Gastroesophageal sphincter (tissue), 4 donors: ENCODE results near the gene L1CAM. TPM values are rescaled to one million over a fixed set of nuclear protein-coding genes. Genes with fewer than 3 reads are reported as not detected.

Source experiments
- ATAC-seq: fragments of 150-250 bp; one replicate; pipeline ENCODE4 v1.9.1; 2016; ENCODE audit warnings: mild to moderate bottlenecking, moderate library complexity
- H3K27ac ChIP-seq, 4 donors: fragments of 200-600 bp; sonication (generic) in 3 of 4; 1 replicate in 3 of 4; 2 replicates in 1 of 4; pipeline ENCODE4 v1.5.1; 2016 to 2019
- H3K27me3 ChIP-seq: fragments of 200-600 bp; sonication (generic); one replicate; pipeline ENCODE4 v1.5.1; 2019
- H3K36me3 ChIP-seq, 2 donors: fragments of 200-600 bp; sonication (generic); one replicate each; pipeline ENCODE4 v1.5.1; 2019; ENCODE audit warnings: control low read depth in 1 of 2
- H3K4me1 ChIP-seq, 3 donors: fragments of 200-600 bp; sonication (generic); 1 replicate in 2 of 3; 2 replicates in 1 of 3; pipeline ENCODE4 v1.5.1; 2016 to 2019; ENCODE audit warnings: control low read depth in 2 of 3
- H3K4me3 ChIP-seq, 2 donors: fragments of 200-600 bp; sonication (generic); one replicate each; pipeline ENCODE4 v1.5.1; 2019; ENCODE audit warnings: mild to moderate bottlenecking in 1 of 2, moderate library complexity in 1 of 2
- H3K9me3 ChIP-seq, 3 donors: fragments of 200-600 bp; sonication (generic); one replicate each; pipeline ENCODE4 v1.5.1; 2017 to 2019; ENCODE audit warnings: control low read depth in 2 of 3
- EP300 ChIP-seq: sonication (generic); formaldehyde crosslinking; IDR thresholded peaks from one replicate; pipeline ENCODE4 v1.6.1; 2017; ENCODE audit warnings: antibody characterized with exemption, mild to moderate bottlenecking
- POLR2A ChIP-seq, 2 donors: fragments of 450-650 bp; IDR thresholded peaks; one replicate each; pipeline ENCODE4 v1.6.1; 2017; ENCODE audit warnings: antibody characterized with exemption in 2 of 2, mild to moderate bottlenecking in 2 of 2, moderate library complexity in 1 of 2
- POLR2AphosphoS5 ChIP-seq: sonication (generic); formaldehyde crosslinking; IDR thresholded peaks from one replicate; pipeline ENCODE4 v1.6.1; 2017; ENCODE audit warnings: antibody characterized with exemption
- WGBS, 2 donors: methylation state at CpG; one replicate each; pipeline ENCODE4 v1.1.5; 2018; ENCODE audit warnings: low coverage in 1 of 2; 5-methylcytosine and 5-hydroxymethylcytosine counted together
- total RNA-seq, 4 donors: library from RNA; depleted of rRNA; stranded (reverse); fragments of >200 nt; gene quantifications; one replicate each; pipeline ENCODE4 v1.1.0, GENCODE V29; 2016
- TF ChIP-seq, protein P1 (sequence below), 4 experiments: fragments of 200-600 bp in 2 of 4; fragments of 450-650 bp in 2 of 4; sonication (generic) in 1 of 4; IDR thresholded peaks; one replicate each; pipeline ENCODE4 v1.5.1; 2017 to 2019; ENCODE audit warnings: antibody characterized with exemption in 4 of 4, mild to moderate bottlenecking in 2 of 4, moderate library complexity in 2 of 4

Gene L1CAM
- total RNA-seq, 4 donors from 2014 or later = 16.2 to 53.3 (median 26.7) TPM

- no peaks in the 10 kb centered on the region for H3K9me3 ChIP-seq
- H3K4me1 ChIP-seq = peaks cover 0 to 30% (median 4%) of the 10 kb centered on the region in 3 donors
- ATAC-seq = no peak
- no peaks in the 10 kb centered on the region for H3K27me3 ChIP-seq
- 0 to 65% methylated on average over 4 to 7 of the region's 7 CpGs for WGBS, 2 donors
- peaks cover 0 to 34% of the 10 kb centered on the region in 2 donors for H3K36me3 ChIP-seq
- peak overlapping the region in 3 of 4 donors; percentile 74 to 79 (median 76) for H3K27ac ChIP-seq
- peak overlapping the region; percentile 65 to 78 for H3K4me3 ChIP-seq
- TF ChIP-seq EP300 (no peak), POLR2A (IDR thresholded peaks at IDR 0.05) (no peak), POLR2AphosphoS5 (no peak)
- TF ChIP-seq, protein P1, sequence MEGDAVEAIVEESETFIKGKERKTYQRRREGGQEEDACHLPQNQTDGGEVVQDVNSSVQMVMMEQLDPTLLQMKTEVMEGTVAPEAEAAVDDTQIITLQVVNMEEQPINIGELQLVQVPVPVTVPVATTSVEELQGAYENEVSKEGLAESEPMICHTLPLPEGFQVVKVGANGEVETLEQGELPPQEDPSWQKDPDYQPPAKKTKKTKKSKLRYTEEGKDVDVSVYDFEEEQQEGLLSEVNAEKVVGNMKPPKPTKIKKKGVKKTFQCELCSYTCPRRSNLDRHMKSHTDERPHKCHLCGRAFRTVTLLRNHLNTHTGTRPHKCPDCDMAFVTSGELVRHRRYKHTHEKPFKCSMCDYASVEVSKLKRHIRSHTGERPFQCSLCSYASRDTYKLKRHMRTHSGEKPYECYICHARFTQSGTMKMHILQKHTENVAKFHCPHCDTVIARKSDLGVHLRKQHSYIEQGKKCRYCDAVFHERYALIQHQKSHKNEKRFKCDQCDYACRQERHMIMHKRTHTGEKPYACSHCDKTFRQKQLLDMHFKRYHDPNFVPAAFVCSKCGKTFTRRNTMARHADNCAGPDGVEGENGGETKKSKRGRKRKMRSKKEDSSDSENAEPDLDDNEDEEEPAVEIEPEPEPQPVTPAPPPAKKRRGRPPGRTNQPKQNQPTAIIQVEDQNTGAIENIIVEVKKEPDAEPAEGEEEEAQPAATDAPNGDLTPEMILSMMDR (IDR thresholded peaks at IDR 0.05) = no peak
These were observed 47.8 kb upstream of the L1CAM start for GRCh38 chrX:153933748-153934147.

- no peak for ATAC-seq
These were observed 46.4 kb upstream of the L1CAM start for GRCh38 chrX:153932220-153932915.

DNA sequence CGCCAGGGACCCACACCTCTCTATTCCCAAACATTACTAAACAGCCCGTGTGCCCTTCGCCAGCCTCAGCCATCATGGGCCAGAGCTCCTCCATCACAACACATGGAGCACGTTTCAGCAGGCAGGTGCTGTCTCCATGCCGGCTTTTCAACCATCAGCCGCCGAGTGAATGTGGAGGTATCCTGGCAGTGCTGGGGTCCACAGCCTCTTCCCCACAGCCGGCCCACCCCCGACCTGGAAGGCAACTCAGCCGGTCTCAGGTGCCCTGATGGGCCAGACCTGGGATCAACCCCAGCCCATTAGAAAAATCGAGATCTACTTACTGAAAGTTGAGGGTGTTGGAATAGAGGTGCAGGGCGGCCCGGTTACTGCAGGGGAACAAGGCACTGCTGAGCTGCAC lies 45.8 kb upstream of the L1CAM start:
- ATAC-seq = no peak
- WGBS, 2 donors = 89% methylated on average over 5 of the region's 13 CpGs; no CpG with 5 or more reads in 1 of the 2 donors
- no peaks in the 10 kb centered on the region for H3K9me3 ChIP-seq
- H3K4me3 ChIP-seq = no peak overlapping the region
- peaks cover 0 to 34% of the 10 kb centered on the region in 2 donors for H3K36me3 ChIP-seq
- peaks cover 0 to 40% (median 12%) of the 10 kb centered on the region in 3 donors for H3K4me1 ChIP-seq
- H3K27me3 ChIP-seq = no peaks in the 10 kb centered on the region
- H3K27ac ChIP-seq = no peak overlapping the region
- TF ChIP-seq POLR2AphosphoS5 (no peak), EP300 (no peak), POLR2A (IDR thresholded peaks at IDR 0.05) (no peak)
- TF ChIP-seq, protein P1 (IDR thresholded peaks at IDR 0.05) = no peak

More at GRCh38 chrX:153932220-153932915, 46.4 kb upstream of the L1CAM start:
- no peak overlapping the region for H3K27ac ChIP-seq
- TF ChIP-seq POLR2AphosphoS5 (no peak), EP300 (no peak), POLR2A (IDR thresholded peaks at IDR 0.05) (no peak)
- TF ChIP-seq, protein P1 (IDR thresholded peaks at IDR 0.05) = no peak
- peaks cover 0 to 34% of the 10 kb centered on the region in 2 donors for H3K36me3 ChIP-seq
- peaks cover 0 to 34% (median 5%) of the 10 kb centered on the region in 3 donors for H3K4me1 ChIP-seq
- H3K9me3 ChIP-seq = no peaks in the 10 kb centered on the region
- no peaks in the 10 kb centered on the region for H3K27me3 ChIP-seq
- H3K4me3 ChIP-seq = no peak overlapping the region
- 82 to 100% methylated on average over 1 to 6 of the region's 13 CpGs for WGBS, 2 donors

DNA sequence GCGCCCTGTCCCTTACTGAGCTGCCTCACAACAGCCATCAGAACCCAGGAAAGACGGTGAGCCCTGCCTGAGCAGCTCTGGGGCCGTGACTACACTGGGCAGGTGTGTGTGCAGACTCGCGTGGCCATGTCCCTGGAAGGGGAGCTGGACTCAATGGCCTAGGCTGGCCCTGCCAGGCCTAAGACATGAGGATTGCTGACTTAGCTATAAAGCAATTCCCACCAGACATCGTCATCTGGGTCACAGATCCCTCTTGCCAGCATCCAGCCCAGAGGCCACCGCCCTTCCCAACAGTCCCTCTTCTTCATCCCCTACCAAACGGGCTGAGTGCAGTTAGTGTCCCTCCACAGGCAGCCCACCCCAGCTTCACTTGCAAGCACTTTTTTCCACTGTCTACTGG lies 45.2 kb upstream of the L1CAM start:
- peaks cover 0 to 46% (median 15%) of the 10 kb centered on the region in 3 donors for H3K4me1 ChIP-seq
- H3K9me3 ChIP-seq = no peaks in the 10 kb centered on the region
- ATAC-seq = no peak
- H3K27me3 ChIP-seq = no peaks in the 10 kb centered on the region
- H3K4me3 ChIP-seq = no peak overlapping the region
- 80 to 100% methylated on average over 1 to 2 of the region's 8 CpGs for WGBS, 2 donors
- TF ChIP-seq, protein P1 (IDR thresholded peaks at IDR 0.05) = no peak
- TF ChIP-seq POLR2A (IDR thresholded peaks at IDR 0.05) (no peak), EP300 (no peak), POLR2AphosphoS5 (no peak)
- H3K27ac ChIP-seq = no peak overlapping the region
- H3K36me3 ChIP-seq = peaks cover 0 to 34% of the 10 kb centered on the region in 2 donors
